Keratinocyte (primary cell): ENCODE results near the gene PLPPR2. TPM values are rescaled to one million over a fixed set of nuclear protein-coding genes. Genes with fewer than 3 reads are reported as not detected.

Source experiments
- DNase-seq: peaks from one replicate; pipeline ENCODE4 v3.0.0-alpha.2; 2011; ENCODE audit warnings: low read depth, missing footprints, low spot score
- FAIRE-seq: peaks from 2 replicates; lab custom pipeline; 2011; peaks lifted over from hg19 to GRCh38; lab: Jason Lieb, UNC
- H2AFZ ChIP-seq: 2 replicates; pipeline ENCODE4 v1.6.0; 2012; ENCODE audit warnings: low read length, control low read depth, inconsistent platforms; ENCODE audit not compliant: control insufficient read depth
- H3K27ac ChIP-seq: 2 replicates; pipeline ENCODE4 v1.5.1; 2011; ENCODE audit warnings: low read length; ENCODE audit not compliant: control insufficient read depth, insufficient read depth
- H3K27me3 ChIP-seq: 3 replicates; pipeline ENCODE4 v1.6.0; 2011; ENCODE audit warnings: low read length; ENCODE audit not compliant: control insufficient read depth, insufficient read depth; ENCODE audit errors: extremely low read depth
- H3K36me3 ChIP-seq, 2 experiments: 2 replicates in 1 of 2; 3 replicates in 1 of 2; pipeline ENCODE4 v1.5.1; 2011; ENCODE audit warnings: low read length in 2 of 2, mild to moderate bottlenecking in 1 of 2; ENCODE audit not compliant: control insufficient read depth in 2 of 2, insufficient read depth in 2 of 2; ENCODE audit errors: extremely low read depth in 1 of 2
- H3K4me1 ChIP-seq: 3 replicates; pipeline ENCODE4 v1.5.1; 2011; ENCODE audit warnings: low read length; ENCODE audit not compliant: control insufficient read depth, insufficient read depth; ENCODE audit errors: extremely low read depth
- H3K4me2 ChIP-seq: 3 replicates; pipeline ENCODE4 v1.6.0; 2011; ENCODE audit warnings: low read depth, low read length; ENCODE audit not compliant: control insufficient read depth, insufficient read depth; ENCODE audit errors: extremely low read depth
- H3K4me3 ChIP-seq, 3 experiments: fragments of 200-600 bp in 1 of 3; sonication (generic) in 1 of 3; 2 replicates in 2 of 3; 3 replicates in 1 of 3; pipeline ENCODE4 v1.5.1; 2011 to 2016; ENCODE audit warnings: low read length in 3 of 3, mild to moderate bottlenecking in 3 of 3, control low read depth in 2 of 3, inconsistent platforms in 1 of 3, low read depth in 1 of 3, mixed read lengths in 1 of 3, mixed run types in 1 of 3, moderate library complexity in 1 of 3; ENCODE audit not compliant: control insufficient read depth in 2 of 3, insufficient read depth in 2 of 3; ENCODE audit errors: extremely low read depth in 1 of 3
- H3K79me2 ChIP-seq: 2 replicates; pipeline ENCODE4 v1.6.0; 2012; ENCODE audit warnings: low read length; ENCODE audit not compliant: control insufficient read depth, insufficient read depth
- H3K9ac ChIP-seq: 3 replicates; pipeline ENCODE4 v1.6.0; 2011; ENCODE audit warnings: low read length; ENCODE audit not compliant: control insufficient read depth, insufficient read depth; ENCODE audit errors: extremely low read depth
- H3K9me1 ChIP-seq: 3 replicates; pipeline ENCODE4 v1.6.0; 2011; ENCODE audit warnings: low read length; ENCODE audit not compliant: control insufficient read depth, insufficient read depth; ENCODE audit errors: extremely low read depth
- H3K9me3 ChIP-seq: 2 replicates; pipeline ENCODE4 v1.5.1; 2012; ENCODE audit warnings: low read depth, low read length; ENCODE audit not compliant: control insufficient read depth
- H4K20me1 ChIP-seq: 3 replicates; pipeline ENCODE4 v1.6.0; 2011; ENCODE audit warnings: low read length; ENCODE audit not compliant: control insufficient read depth, insufficient read depth; ENCODE audit errors: extremely low read depth
- EZH2 ChIP-seq: IDR thresholded peaks from one replicate; pipeline ENCODE4 v1.6.1; 2012; ENCODE audit warnings: inconsistent platforms, mild to moderate bottlenecking, low read length, moderate library complexity
- dilution Hi-C: fragments of 300-500 bp; cut with MboI; formaldehyde crosslinking; loops from one replicate; pipeline ENCODE4 v1.7.0; 2020; ENCODE audit warnings: low sequenced_read_pairs; ENCODE audit not compliant: extremely low pct_ligation_motif_present
- polyA plus RNA-seq, 5 experiments: library from polyadenylated mRNA; depleted of rRNA in 3 of 5; stranded (reverse) in 3 of 5; stranded (forward) in 1 of 5; unstranded in 1 of 5; fragments of >200 nt; gene quantifications; 1 replicate in 1 of 5; 2 replicates in 3 of 5; 3 replicates in 1 of 5; pipeline versions ENCODE4 v1.2.1 to v1.2.3, GENCODE V29; 2011 to 2012; ENCODE audit warnings: missing spikeins in 2 of 5, low read depth in 1 of 5, low replicate concordance in 1 of 5
- TF ChIP-seq, protein P1 (sequence below), 3 experiments: IDR thresholded peaks in 1 of 3; conservative IDR thresholded peaks in 1 of 3; optimal IDR thresholded peaks in 1 of 3; 2 replicates in 2 of 3; 3 replicates in 1 of 3; pipeline versions ENCODE3 to v1.5.1; 2011; ENCODE audit warnings: low read length in 3 of 3, mild to moderate bottlenecking in 3 of 3, moderate library complexity in 2 of 3, control low read depth in 1 of 3, inconsistent platforms in 1 of 3; ENCODE audit not compliant: insufficient read depth in 2 of 3; ENCODE audit errors: extremely low read depth in 1 of 3

Gene PLPPR2
- polyA plus RNA-seq, 1 donor (not counting 4 experiments of a cell fraction or from before 2014, with no cell fraction given), result 3.5 TPM

DNA sequence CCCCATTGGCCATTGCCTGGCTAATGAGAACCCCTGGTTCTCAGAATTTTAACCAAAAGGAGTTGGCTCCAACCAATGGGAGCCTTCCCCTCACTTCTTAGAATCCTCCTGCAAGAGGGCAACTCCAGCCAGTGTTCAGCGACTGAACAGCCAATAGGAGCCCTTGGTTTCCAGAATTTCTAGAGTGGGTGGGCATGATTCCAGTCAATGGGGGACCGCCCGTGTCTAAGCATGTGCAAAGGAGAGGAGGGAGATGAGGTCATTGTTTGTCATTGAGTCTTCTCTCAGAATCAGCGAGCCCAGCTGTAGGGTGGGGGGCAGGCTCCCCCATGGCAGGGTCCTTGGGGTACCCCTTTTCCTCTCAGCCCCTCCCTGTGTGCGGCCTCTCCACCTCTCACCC is 9.7 kb downstream of the PLPPR2 start:
- no peak overlapping the region for H3K9ac ChIP-seq
- no peak overlapping the region for H3K4me2 ChIP-seq
- no peak overlapping the region for H2AFZ ChIP-seq
- DNase-seq, result no peak
- H3K36me3 ChIP-seq, result peaks cover 0 to 5% of the 10 kb centered on the region in 2 experiments
- FAIRE-seq, result no peak
- no peaks in the 10 kb centered on the region for H3K4me1 ChIP-seq
- no peaks in the 10 kb centered on the region for H4K20me1 ChIP-seq
- TF ChIP-seq EZH2, result no peak
- TF ChIP-seq, protein P1, sequence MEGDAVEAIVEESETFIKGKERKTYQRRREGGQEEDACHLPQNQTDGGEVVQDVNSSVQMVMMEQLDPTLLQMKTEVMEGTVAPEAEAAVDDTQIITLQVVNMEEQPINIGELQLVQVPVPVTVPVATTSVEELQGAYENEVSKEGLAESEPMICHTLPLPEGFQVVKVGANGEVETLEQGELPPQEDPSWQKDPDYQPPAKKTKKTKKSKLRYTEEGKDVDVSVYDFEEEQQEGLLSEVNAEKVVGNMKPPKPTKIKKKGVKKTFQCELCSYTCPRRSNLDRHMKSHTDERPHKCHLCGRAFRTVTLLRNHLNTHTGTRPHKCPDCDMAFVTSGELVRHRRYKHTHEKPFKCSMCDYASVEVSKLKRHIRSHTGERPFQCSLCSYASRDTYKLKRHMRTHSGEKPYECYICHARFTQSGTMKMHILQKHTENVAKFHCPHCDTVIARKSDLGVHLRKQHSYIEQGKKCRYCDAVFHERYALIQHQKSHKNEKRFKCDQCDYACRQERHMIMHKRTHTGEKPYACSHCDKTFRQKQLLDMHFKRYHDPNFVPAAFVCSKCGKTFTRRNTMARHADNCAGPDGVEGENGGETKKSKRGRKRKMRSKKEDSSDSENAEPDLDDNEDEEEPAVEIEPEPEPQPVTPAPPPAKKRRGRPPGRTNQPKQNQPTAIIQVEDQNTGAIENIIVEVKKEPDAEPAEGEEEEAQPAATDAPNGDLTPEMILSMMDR (optimal IDR thresholded peaks at IDR 0.05 in 1 of 3, IDR thresholded peaks at IDR 0.05 in 1 of 3, conservative IDR thresholded peaks at IDR 0.05 in 1 of 3; ENCODE audit: extremely low read depth in 1 of 3, insufficient read depth in 2 of 3, low read length in 3 of 3), result no peak
- H3K9me1 ChIP-seq, result no peaks in the 10 kb centered on the region
- H3K4me3 ChIP-seq, result no peak overlapping the region
- no peaks in the 10 kb centered on the region for H3K9me3 ChIP-seq
- H3K27ac ChIP-seq, result no peak overlapping the region
- H3K27me3 ChIP-seq, result no peaks in the 10 kb centered on the region
- dilution Hi-C loops, result no loop called here
- no peaks in the 10 kb centered on the region for H3K79me2 ChIP-seq

GRCh38 chr19:11365557-11366117 is 10.4 kb downstream of the PLPPR2 start:
- dilution Hi-C loops, result no loop called here
- H3K4me1 ChIP-seq, result no peaks in the 10 kb centered on the region
- H3K9me1 ChIP-seq, result no peaks in the 10 kb centered on the region
- no peaks in the 10 kb centered on the region for H3K9me3 ChIP-seq
- no peak overlapping the region for H3K27ac ChIP-seq
- H3K4me3 ChIP-seq, result no peak overlapping the region
- no peak overlapping the region for H3K9ac ChIP-seq
- no peaks in the 10 kb centered on the region for H3K79me2 ChIP-seq
- no peaks in the 10 kb centered on the region for H4K20me1 ChIP-seq
- TF ChIP-seq EZH2, result no peak
- no peak overlapping the region for H3K4me2 ChIP-seq
- H3K27me3 ChIP-seq, result no peaks in the 10 kb centered on the region
- no peak for DNase-seq
- peaks cover 0 to 5% of the 10 kb centered on the region in 2 experiments for H3K36me3 ChIP-seq
- FAIRE-seq, result no peak
- no peak overlapping the region for H2AFZ ChIP-seq

DNA sequence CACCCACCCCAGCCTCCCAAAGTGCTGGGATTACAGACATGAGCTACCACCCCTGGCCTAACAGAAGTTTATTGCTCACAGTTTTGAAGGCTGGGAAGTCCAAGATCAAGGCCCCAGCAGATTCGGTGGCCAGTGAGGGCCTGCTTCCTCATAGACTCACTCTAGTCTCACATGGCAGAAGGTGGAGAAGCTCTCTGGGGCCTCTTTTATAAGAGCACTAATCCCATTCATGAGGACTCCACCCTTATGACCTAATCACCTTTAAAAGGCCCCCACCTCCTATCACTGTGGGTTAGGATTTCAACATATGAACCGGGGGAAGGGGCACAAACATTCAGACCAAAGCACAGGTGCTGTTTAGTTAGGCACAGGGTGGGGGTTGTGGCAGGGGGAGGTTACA is 12.3 kb downstream of the PLPPR2 start:
- Histone ChIP-seq H3K9me1 (no peaks in the 10 kb centered on the region), H2AFZ (no peak overlapping the region), H3K27me3 (no peaks in the 10 kb centered on the region), H3K36me3 (peaks cover 0 to 5% of the 10 kb centered on the region in 2 experiments), H4K20me1 (no peaks in the 10 kb centered on the region), H3K9ac (no peak overlapping the region), H3K4me3 (no peak overlapping the region), H3K27ac (no peak overlapping the region), H3K79me2 (no peaks in the 10 kb centered on the region), H3K4me2 (no peak overlapping the region), H3K9me3 (no peaks in the 10 kb centered on the region), H3K4me1 (no peaks in the 10 kb centered on the region)
- TF ChIP-seq, protein P1 (optimal IDR thresholded peaks at IDR 0.05 in 1 of 3, IDR thresholded peaks at IDR 0.05 in 1 of 3, conservative IDR thresholded peaks at IDR 0.05 in 1 of 3; ENCODE audit: extremely low read depth in 1 of 3, insufficient read depth in 2 of 3, low read length in 3 of 3), result no peak
- no peak for TF ChIP-seq EZH2
- DNase-seq (no peak), FAIRE-seq (no peak)
- dilution Hi-C loops, result no loop called here
